HL-60/S4 treated with retinoic acid at 250 ng/mL for 4 days and 3 days (cell line): ENCODE measurements around the gene DCHS2.

Experiments
- in situ Hi-C: fragments of 300-500 bp; cut with MboI; formaldehyde crosslinking; loops from 2 replicates; pipeline ENCODE4 v1.7.0; 2022; ENCODE audit warnings: low sequenced_read_pairs

Gene DCHS2

GRCh38 chr4:154491341-154492271 lies at the start of gene DCHS2:
DCHS2 (minus strand) TSS chr4:154491799; CDS start chr4:154491355, 444 bp downstream.
- in situ Hi-C loops, result no loop called here

GRCh38 chr4:154534296-154534695 lies 42.7 kb upstream of the DCHS2 start:
- in situ Hi-C loops, result no loop called here

- in situ Hi-C loops, result no loop called here
Measured at GRCh38 chr4:154529728-154530519, 38.3 kb upstream of the DCHS2 start.

GRCh38 chr4:154528869-154529268 lies 37.3 kb upstream of the DCHS2 start:
- in situ Hi-C loops, result no loop called here

- in situ Hi-C loops, result no loop called here
Measured at GRCh38 chr4:154527308-154527707, 35.7 kb upstream of the DCHS2 start.

GRCh38 chr4:154526151-154526550 lies 34.6 kb upstream of the DCHS2 start:
- in situ Hi-C loops, result no loop called here

- in situ Hi-C loops, result no loop called here
Measured at GRCh38 chr4:154521607-154522006, 30.0 kb upstream of the DCHS2 start.

GRCh38 chr4:154519214-154519613 lies 27.6 kb upstream of the DCHS2 start:
- in situ Hi-C loops, result no loop called here

- in situ Hi-C loops, result no loop called here
Measured at GRCh38 chr4:154517591-154517990, 26.0 kb upstream of the DCHS2 start.

GRCh38 chr4:154516318-154517029 lies 24.9 kb upstream of the DCHS2 start:
- in situ Hi-C loops, result no loop called here

DNA sequence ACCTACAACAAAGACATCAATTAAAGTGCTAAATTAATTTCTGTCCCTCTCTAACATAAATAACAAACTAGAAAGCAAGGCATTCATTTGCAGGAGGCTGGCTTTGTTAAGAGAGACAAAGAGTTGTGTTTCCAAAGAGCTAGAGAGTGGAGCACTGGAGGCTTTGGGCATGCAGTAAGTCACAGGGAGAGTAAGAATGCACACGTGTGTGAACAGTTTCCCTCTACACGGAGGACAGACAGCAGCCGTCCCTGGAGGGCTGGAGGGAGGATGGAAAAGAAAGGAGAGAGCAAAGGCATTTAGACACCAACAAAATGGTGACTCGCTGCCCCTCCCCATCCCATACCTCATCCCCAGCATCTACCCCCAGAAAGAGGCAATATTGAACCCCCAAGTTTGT lies 20.4 kb upstream of the DCHS2 start:
- in situ Hi-C loops, result no loop called here

DNA sequence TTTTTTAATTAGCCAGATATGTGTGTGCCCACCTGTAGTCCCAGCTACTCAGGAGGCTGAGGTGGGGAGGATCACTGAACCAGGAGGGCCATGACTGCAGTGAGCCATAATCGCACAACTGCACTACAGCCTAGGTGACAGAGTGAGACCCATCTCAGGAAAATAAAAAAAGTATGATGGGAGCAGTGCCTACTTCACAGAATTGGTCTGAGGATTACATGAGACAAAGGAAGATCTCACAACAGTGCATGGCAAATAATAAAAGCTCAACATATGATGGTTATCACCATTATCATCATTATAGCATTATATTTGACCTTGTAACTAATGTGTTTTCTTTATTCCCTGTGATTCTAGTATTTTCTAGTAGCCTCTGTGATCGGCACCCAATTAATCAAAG lies 19.9 kb upstream of the DCHS2 start:
- in situ Hi-C loops, result no loop called here

- in situ Hi-C loops, result no loop called here
Measured at GRCh38 chr4:154507156-154507555, 15.6 kb upstream of the DCHS2 start.

- in situ Hi-C loops, result no loop called here
Measured at GRCh38 chr4:154506253-154506652, 14.7 kb upstream of the DCHS2 start.

DNA sequence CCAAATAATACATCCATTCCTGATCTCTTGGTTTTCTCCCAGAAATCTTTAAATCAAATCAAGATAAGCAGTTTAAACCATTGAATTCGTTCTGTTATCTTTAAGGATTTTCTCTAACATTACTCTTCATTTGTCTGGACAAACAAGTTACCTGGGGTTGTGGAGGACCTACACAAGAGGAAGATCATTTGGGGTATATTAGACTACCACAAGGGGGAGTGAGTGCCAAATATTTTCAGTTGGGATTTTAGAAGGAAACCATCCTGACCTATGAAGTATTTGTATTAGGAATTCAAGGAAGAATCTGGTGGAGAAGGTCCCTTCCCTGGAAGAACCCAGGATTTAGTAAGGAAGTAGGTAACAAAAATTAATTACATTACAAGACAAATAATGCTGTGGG lies 12.0 kb upstream of the DCHS2 start:
- in situ Hi-C loops, result no loop called here

- in situ Hi-C loops, result no loop called here
Measured at GRCh38 chr4:154502111-154502510, 10.5 kb upstream of the DCHS2 start.

DNA sequence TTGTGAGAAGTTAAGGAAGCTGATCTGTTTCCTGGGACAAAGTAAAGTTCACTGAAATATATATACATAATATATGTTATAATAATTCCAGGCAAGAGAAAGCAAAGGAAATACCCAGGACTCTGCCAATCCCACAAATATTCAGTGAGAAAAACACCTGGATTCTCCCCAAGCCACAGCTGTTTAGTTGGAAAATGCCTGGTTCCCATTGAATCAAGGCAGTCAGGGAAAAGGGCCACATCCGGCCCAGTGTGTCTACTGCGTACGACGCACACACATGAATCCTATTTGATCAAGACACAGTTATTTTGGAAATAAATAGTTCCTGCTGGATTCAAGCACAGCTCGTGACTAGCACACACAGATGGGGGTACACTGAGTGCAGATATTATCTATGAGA lies 6.3 kb upstream of the DCHS2 start:
- in situ Hi-C loops, result no loop called here

- in situ Hi-C loops, result no loop called here
Measured at GRCh38 chr4:154495867-154496266, 4.3 kb upstream of the DCHS2 start.

DNA sequence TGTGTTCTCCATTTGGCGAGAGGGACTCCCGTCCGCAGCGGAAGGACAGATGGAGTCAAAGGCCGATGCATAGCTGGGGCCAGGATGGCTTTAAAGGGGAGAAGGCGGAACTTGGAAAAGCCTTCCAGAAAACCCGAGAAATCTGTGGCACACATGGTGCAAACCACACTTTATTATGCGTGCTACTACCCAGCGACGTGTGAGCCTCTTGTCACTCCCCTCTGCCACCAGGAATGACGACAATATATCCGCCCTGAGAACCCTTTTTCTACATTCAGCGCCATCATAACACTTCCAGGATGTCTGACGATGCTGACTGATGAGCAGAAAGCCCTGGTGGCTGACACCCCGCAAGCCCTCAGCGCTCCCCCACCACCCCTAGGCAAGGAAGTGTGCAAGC lies 689 bp upstream of the DCHS2 start:
- in situ Hi-C loops, result no loop called here

- in situ Hi-C loops, result no loop called here
Measured at GRCh38 chr4:154490583-154491340, 837 bp downstream of the DCHS2 start.

DNA sequence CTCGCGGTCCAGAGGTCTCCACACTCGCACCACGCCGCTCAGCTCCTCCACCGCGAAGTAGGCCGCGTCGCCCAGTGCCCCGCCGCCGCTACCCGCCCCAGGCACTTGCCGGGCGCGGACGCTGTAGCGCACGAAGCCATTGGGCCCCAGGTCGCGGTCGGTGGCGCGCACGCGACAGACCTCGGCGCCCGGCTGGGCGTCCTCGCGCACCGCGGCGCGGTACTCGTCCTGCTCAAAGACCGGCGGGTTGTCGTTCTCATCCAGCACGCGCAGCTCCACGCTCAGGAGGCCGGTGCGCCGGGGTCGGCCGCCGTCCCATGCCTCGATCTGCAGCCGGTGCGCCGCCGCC lies 1.4 kb downstream of the DCHS2 start:
- in situ Hi-C loops, result no loop called here
